Left lung (tissue), 10 donors: ENCODE data around the gene BICDL1. TPM values are rescaled to one million over a fixed set of nuclear protein-coding genes. Genes with fewer than 3 reads are reported as not detected.

ENCODE experiments used
- ATAC-seq: fragments of 200-7000 bp; cut with Tn5 transposase; one replicate; pipeline ENCODE4 v1.9.1; 2020; ENCODE audit warnings: moderate library complexity
- DNase-seq, 4 donors: peaks; one replicate each; pipeline ENCODE4 v3.0.0-alpha.2; 2013 to 2020
- H3K27ac ChIP-seq, 2 donors: fragments of 200-600 bp; sonication (generic) in 1 of 2; one replicate each; pipeline versions ENCODE4 v1.5.0 to v1.8.0; 2020 to 2021
- H3K27me3 ChIP-seq, 2 donors: fragments of 200-600 bp; sonication (generic) in 1 of 2; one replicate each; pipeline versions ENCODE4 v1.5.0 to v1.8.0; 2020 to 2021
- H3K36me3 ChIP-seq, 2 donors: fragments of 200-600 bp; sonication (generic) in 1 of 2; one replicate each; pipeline versions ENCODE4 v1.5.0 to v1.8.0; 2020 to 2021
- H3K4me1 ChIP-seq, 2 donors: fragments of 200-600 bp; one replicate each; pipeline ENCODE4 v1.8.0; 2021
- H3K4me3 ChIP-seq, 2 donors: fragments of 200-600 bp; sonication (generic) in 1 of 2; one replicate each; pipeline versions ENCODE4 v1.5.0 to v1.8.0; 2020 to 2021; ENCODE audit warnings: mild to moderate bottlenecking in 1 of 2
- H3K9me3 ChIP-seq, 2 donors: fragments of 200-600 bp; sonication (generic) in 1 of 2; one replicate each; pipeline versions ENCODE4 v1.5.0 to v1.8.0; 2020 to 2021
- CTCF ChIP-seq, 2 donors: fragments of 200-600 bp; sonication (generic) in 1 of 2; IDR thresholded peaks; one replicate each; pipeline versions ENCODE4 v1.5.0 to v1.8.0; 2021; ENCODE audit warnings: antibody characterized with exemption in 2 of 2
- intact Hi-C, 2 donors: fragments of 100-400 bp; cut with DNase I; formaldehyde crosslinking; loops; one replicate each; pipeline versions ENCODE4 v1.11.2 to v1.14.2; 2022
- polyA plus RNA-seq, 6 donors: library from polyadenylated mRNA; unstranded; fragments of 120-200 nt; gene quantifications; one replicate each; pipeline ENCODE4 v1.2.1, GENCODE V29; 2013; ENCODE audit not compliant: insufficient read length in 6 of 6
- total RNA-seq, 2 donors: library from RNA; stranded (reverse); fragmentation: NEBNext Ultra II Directional; extraction: Animal tissue kit (Norgen Biotek cat#: 25700); gene quantifications; one replicate each; pipeline ENCODE4 v1.2.1, GENCODE V29; 2021
- donor health status: DM: no; HTN: yes; CAD: no.
- donor health status: DM: no; HTN: no; CAD: no.

BICDL1 gene
- total and polyA plus RNA-seq, 8 donors, result 1.8 to 12.0 (median 3.3) TPM

- TF ChIP-seq CTCF (IDR thresholded peaks at IDR 0.05), result no peak
- H3K9me3 ChIP-seq, result no peaks in the 10 kb centered on the region
- no peaks in the 10 kb centered on the region for H3K27me3 ChIP-seq
- H3K27ac ChIP-seq, result no peak overlapping the region
- ATAC-seq (no peak), DNase-seq (peak in 1 of 4 donors; percentile 32)
- H3K4me3 ChIP-seq, result no peak overlapping the region
- intact Hi-C loops, result no loop called here
- peaks cover 0 to 3% of the 10 kb centered on the region in 2 donors for H3K4me1 ChIP-seq
- peaks cover 0 to 90% of the 10 kb centered on the region in 2 donors for H3K36me3 ChIP-seq
Measured at GRCh38 chr12:120095736-120096135, 106.7 kb downstream of the BICDL1 start.

GRCh38 chr12:120096671-120097202 is 107.7 kb downstream of the BICDL1 start:
- no peaks in the 10 kb centered on the region for H3K27me3 ChIP-seq
- intact Hi-C loops, result no loop called here
- H3K27ac ChIP-seq, result no peak overlapping the region
- H3K4me1 ChIP-seq, result peaks cover 8 to 11% of the 10 kb centered on the region in 2 donors
- ATAC-seq, result no peak
- H3K36me3 ChIP-seq, result peaks cover 0 to 98% of the 10 kb centered on the region in 2 donors
- peak in 1 of 4 donors; percentile 77 for DNase-seq
- H3K4me3 ChIP-seq, result no peak overlapping the region
- no peaks in the 10 kb centered on the region for H3K9me3 ChIP-seq
- TF ChIP-seq CTCF (IDR thresholded peaks at IDR 0.05), result no peak

GRCh38 chr12:120098756-120099470 is 109.9 kb downstream of the BICDL1 start:
- TF ChIP-seq CTCF (IDR thresholded peaks at IDR 0.05), result no peak
- DNase-seq, result peak in 1 of 4 donors; percentile 72
- no peak overlapping the region for H3K4me3 ChIP-seq
- no peaks in the 10 kb centered on the region for H3K9me3 ChIP-seq
- no peak for ATAC-seq
- intact Hi-C loops, result no loop called here
- H3K4me1 ChIP-seq, result peaks cover 8 to 26% of the 10 kb centered on the region in 2 donors
- no peak overlapping the region for H3K27ac ChIP-seq
- H3K27me3 ChIP-seq, result no peaks in the 10 kb centered on the region
- H3K36me3 ChIP-seq, result peaks cover 0 to 98% of the 10 kb centered on the region in 2 donors

GRCh38 chr12:120099738-120100137 is 110.7 kb downstream of the BICDL1 start:
- intact Hi-C loops, result no loop called here
- ATAC-seq, result no peak
- H3K4me3 ChIP-seq, result no peak overlapping the region
- no peak overlapping the region for H3K27ac ChIP-seq
- no peaks in the 10 kb centered on the region for H3K27me3 ChIP-seq
- H3K4me1 ChIP-seq, result peaks cover 8 to 26% of the 10 kb centered on the region in 2 donors
- DNase-seq, result peak in 1 of 4 donors; percentile 70
- H3K9me3 ChIP-seq, result no peaks in the 10 kb centered on the region
- H3K36me3 ChIP-seq, result peaks cover 0 to 98% of the 10 kb centered on the region in 2 donors
- no peak for TF ChIP-seq CTCF (IDR thresholded peaks at IDR 0.05)

- intact Hi-C loops, result no loop called here
- peaks cover 0 to 98% of the 10 kb centered on the region in 2 donors for H3K36me3 ChIP-seq
Measured at GRCh38 chr12:120100630-120101029, 111.6 kb downstream of the BICDL1 start.

More at GRCh38 chr12:120100630-120101029, 111.6 kb downstream of the BICDL1 start:
- Histone ChIP-seq H3K9me3 (no peaks in the 10 kb centered on the region), H3K4me3 (no peak overlapping the region), H3K27me3 (no peaks in the 10 kb centered on the region), H3K4me1 (peaks cover 8 to 26% of the 10 kb centered on the region in 2 donors), H3K27ac (no peak overlapping the region)
- no peak for TF ChIP-seq CTCF (IDR thresholded peaks at IDR 0.05)
- DNase-seq (peak in 2 of 4 donors; percentile 19 to 68), ATAC-seq (no peak)
